HG03520 (cell line): ENCODE results near the gene IRS2.

ENCODE experiments used
- ATAC-seq: cut with Tn5 transposase; IDR thresholded peaks from one replicate; pipeline ENCODE4 v1.9.1; 2021; ENCODE audit warnings: mild to moderate bottlenecking, moderate library complexity; ENCODE audit not compliant: unreplicated experiment

Gene IRS2

DNA sequence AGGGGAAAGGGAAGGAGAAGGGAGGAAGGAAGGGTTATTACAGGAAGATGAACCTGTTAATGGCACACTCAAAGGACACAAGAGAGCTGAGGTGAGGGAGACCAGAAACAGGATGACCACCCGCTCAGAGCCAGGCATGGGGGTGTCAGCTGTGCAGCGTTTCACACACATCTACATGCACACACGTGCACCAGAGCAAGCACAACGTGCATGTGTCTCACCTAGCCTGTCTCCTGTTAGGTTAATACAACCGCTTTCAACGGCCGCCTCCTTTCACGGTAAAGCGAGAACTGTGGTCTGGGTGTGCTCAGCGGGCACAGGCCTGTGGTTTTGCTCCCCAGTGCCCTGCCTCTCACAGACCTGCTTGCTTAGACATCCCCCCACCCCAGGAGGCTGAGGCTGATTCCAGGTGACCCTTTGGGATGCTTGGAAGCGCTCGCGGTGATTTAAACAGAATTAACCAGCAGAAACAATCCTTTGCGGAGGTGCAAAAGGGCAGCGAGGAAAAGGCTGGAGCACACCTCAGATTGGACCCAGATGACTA, 27.4 kb downstream of the IRS2 start:
- no peak for ATAC-seq

DNA sequence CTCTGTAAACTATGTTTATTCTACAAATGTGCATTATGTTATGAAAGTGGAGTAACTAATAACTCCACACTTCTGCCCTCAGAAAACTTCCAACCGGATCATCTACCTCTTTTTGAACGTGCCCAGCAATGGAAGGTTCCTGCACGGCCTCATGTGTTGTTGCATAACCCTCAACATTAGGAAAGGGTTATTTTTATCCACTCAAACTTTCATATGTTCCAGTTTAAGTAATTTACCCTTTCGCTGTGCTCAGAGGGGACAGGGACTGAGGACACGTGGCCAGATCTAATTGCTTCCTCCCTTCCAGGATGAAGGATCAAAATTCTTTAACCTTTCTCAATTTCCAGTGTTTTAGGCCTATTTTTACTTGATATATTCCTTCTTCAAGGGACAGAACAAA, 29.6 kb downstream of the IRS2 start:
- ATAC-seq, result no peak

DNA sequence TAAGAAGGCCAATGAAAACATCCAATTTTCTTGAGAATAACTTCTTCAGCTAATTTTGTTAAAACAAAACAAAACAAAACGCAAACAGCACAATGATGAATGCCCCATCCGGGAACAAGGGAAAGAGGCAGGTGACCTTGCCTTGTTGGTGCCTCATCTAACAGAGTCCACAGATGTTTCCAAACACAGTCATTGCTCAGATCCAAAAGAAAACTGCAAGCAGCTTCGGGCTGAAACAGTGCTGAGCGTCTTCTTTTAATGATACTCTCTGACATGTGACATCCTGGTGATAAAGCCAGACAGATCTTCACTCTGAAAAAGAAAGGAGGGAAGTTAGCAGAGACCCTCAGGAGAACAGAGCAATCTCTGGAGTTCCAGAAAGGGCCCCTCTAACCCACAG, 30.4 kb downstream of the IRS2 start:
- ATAC-seq, result no peak

DNA sequence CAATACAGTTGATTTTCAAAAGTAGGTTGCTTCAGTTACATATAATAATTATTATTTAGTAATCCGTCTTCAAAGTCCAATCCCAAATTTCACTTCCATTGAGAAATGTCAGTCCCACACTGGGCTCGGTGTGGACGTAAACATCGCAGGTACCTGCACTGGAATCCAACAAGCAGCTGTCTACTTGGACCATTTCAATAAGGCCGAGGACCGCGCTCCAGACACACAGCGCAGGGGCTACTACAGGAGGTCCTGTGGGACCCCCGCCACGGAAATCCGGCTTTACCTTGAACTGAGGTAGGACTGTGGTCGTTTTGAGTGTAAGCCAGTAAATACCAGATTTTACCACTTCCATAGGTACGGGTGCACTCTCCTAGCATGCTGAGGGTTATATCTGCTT, 30.8 kb downstream of the IRS2 start:
- no peak for ATAC-seq

DNA sequence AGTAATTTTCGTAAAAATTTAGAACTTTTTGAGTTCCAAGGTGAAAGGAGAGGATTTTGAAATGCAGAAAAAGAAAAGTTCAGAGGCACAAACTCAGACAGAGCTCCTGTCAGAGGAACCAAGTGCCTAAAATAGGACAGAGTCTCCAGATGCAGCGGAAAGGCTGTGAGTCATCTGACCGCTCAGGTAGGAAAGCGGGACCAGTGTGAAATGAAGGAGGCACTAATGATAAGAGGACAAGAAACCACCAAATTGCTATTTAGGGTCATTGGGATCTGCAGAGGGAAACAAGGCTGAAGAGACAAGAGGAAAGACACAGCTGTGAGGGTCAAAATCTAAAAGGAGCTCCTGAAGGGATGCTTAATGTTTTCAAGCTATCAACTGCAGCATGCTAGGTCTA, 34.9 kb downstream of the IRS2 start:
- ATAC-seq, result no peak

DNA sequence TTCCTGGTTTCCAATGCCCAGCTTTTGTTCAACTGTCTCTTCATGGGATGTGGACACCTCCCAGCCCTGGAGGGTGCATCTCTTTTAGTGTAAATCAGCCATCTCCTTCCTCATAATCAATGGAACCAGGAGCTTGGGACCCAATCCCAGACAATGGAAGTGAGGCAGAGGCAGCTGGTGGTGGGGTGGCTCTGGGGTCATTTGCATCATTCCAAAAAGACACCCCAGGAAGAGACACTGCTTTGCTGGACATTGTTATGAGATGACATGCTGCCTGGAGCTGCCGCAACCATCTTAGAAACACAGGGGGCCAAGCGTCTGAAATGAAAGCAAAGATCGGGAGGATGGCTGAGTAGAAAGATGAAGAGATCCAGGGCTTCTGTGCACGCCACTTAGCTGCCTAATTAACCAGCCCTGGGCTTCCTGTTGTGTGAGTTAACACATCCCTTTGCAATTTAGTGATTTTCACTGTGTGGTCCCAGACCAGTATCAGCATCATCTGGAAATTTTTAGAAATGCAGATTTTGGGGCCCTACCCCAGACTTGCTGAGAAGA, 36.1 kb downstream of the IRS2 start:
- ATAC-seq, result no peak

DNA sequence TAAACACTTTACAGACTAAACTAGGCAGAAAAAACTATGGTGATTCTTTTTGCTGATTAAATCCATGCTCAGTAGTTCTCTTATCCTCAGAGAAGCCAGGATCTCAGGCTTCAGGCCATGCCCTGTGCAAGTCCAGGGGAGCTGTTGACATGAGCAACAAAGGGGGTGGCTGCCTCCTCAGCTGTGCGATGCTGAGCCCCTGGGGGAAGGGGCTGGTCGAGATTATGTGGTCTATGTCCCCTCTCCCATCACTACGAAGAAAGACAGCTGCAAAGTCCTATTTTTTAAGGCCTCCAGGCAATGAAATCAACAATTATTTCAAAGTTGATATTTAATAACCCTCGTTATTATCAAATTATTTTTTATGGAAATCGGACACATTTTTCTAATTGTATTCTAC, 37.0 kb downstream of the IRS2 start:
- no peak for ATAC-seq

DNA sequence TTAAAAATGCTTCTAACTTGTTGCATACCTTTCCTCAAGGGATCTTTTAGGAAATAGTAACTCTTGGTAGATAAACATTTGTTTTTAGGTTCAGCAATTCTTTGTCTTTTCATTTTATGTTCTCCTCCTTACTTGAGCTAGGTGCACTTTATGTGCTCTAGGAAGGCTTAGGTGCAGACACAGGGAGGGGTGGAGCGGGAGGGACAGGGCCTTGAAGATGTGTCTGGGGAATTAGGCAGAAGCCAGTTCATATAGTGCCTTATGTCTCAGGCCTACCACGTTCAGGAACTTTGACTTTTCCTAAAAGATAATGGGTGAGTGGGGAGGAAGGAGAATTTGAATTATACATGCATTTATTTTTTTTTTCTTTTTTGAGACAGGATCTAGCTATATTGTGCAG, 37.7 kb downstream of the IRS2 start:
- no peak for ATAC-seq

DNA sequence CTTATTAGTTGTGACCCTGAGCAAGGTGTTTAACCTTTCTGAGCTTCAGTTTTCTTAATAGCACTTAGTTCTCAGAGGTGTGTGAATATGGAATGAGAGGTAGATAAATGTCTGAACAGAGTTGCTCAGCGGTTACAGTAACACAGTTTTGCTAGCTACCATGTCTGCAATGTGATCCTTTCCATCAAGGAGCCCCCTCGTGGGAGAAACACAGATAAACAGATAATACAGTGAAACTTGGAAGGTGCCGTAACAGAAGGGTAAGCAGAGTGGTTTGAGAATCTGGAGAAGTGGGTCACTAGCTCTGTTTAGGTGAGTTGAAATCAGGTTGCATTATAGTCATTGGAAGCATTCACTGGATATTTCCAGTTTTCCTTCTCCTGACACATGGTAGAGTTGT, 38.9 kb downstream of the IRS2 start:
- ATAC-seq, result no peak

DNA sequence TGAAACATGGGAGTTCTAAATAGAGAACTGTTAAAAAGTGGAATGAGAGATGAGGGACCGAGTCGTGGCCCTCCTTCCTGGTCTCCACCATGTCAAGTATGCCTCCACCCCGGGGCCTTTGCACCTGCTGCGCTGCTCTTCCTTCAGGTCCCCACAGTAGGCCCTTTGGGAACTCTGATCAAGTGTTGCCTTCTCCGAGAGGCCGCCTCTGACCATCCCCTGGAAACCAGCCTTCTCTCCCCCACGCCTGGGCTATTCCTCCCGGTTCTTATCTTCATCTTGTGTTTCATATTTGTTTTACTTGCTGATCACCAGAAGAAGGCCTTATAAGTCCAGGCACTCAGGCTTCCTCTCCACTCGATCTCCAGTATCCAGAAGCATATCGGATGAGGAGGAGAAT, 40.0 kb downstream of the IRS2 start:
- ATAC-seq, result no peak

DNA sequence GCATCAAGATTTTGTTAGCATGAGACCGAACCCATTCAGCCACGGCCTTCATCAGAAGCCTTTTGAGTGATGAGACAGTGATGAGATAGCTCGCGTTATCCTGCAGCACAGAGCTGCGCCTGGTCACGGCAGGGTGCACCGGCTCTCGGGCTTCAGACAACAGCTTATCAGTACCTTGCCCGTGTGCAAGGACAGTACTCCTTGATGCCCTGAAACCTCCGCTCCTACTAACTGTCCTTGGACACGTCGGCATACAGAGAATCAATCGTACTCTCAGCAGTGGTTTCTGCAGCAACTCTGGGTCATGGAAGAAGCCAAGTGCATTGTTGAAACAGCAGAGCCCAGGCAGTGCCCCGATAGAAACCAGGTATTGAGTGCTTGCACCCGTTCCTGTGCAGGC, 40.7 kb downstream of the IRS2 start:
- no peak for ATAC-seq

DNA sequence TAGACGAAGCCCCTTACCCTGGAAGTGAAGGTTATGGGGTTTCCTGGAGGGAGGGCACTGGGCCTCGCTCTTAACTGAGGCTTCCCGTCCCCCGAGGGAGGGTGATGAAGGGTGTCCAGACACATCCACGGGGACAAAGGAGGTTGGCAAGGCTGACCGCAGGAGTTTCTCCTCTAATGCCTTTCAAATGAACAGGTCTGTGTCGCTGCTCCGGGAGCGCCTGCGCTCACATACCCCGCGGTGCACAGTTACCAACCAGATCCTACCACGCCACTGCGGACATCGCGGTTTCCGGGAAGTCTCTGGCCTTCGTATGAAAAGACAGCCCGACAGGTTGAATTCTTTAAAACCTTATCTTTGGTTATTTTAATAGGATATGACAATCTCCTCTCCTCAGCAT, 41.3 kb downstream of the IRS2 start:
- no peak for ATAC-seq

DNA sequence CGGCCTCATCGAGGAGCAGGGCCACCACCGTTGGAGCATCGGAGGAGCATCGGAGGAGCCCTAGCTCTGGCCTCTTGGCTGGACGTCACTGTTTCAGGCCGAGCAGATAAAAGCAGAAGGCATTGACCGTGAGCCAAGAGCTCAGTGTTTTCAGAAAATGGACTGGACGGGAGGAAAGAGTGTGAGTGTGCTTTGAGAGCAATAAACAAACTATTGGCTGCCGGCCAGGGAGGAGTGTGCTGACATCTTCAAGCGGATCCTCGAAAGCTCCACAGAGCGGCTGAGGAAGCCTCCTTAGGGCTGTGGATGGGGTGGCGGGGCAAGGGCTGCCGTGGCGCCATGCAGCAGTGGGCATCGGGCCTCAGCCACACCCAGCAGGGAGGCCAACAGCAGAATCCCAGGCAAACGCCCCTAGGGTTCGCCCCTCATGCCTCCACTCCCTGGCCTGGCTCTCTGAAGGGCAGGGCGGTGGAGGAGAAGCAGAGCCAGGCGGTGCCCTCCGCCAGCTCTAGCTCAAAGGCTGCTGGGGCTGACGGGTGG, 41.8 kb downstream of the IRS2 start:
- no peak for ATAC-seq

DNA sequence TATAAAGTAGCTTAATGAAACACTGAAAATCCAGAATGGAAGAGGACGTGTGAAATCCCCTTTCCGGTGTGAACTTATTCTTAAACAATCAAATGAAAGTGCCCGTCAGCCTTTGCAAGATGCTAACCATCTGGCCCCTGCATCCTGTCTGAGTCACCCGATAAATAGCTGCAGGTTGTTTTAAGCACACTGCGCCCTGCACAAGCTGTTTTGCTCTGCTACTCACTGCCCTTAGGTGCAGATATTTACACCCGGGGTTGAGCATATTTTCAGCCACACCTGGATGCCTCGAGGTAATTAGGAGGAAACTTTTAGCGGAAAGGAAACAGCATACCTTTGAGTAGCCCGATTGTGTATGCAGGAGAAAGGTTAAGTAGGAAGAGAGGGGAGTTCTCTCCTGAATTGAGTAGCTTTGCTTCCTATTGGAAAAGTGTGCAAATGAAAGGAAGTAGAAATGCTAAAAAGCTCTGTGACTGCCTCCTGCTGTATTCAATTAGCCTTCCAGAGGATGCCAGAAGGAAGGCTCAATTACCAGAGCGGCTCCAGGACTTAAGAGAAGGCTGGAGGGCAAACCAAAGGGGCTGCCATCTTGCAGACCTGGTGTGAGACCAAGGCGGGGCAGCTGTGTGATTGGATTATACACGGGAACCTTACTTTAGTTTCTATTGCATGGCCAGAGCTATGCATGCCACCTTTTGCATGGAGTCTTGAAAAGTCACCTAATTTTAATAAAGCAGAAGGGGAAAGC, 42.5 kb downstream of the IRS2 start:
- ATAC-seq, result no peak

DNA sequence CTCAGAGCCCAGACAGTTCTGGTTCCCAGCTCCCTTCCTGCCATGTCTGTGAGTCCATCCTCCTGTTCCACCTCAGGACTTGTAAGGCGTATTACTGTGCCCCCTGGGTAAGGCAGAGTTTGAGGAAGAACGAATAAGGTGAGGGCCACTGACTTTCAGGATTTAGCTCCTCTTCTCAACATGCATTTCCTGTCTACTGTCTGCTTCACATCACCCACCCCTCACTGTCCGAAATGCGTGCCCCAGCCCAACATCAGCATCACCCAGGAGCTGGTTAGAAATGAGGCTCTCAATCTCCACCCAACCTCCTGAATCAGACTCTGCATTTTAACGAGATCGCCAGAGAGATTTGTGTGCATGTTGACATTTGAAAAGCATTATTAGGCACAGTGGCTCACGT, 44.4 kb downstream of the IRS2 start:
- ATAC-seq, result no peak

DNA sequence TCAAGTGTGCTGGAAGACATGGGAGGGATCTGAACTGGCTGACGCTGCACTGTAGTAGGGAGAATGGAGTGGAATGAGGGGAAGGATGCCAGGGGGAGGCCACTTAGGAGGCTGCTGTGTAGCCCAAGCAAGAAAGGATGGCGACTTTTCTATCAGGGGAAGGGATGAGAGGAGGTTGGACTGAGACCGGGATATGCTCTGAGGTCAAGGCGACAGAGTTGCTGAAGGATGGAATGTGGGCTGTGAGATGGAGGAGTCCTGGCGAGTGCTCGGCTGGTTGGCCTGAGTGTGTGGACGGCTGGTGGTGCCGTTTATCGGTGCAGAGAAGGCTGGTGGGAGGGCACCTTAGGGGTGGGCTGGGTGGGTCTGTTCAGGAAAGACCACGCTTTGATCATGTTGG, 45.7 kb downstream of the IRS2 start:
- ATAC-seq, result no peak

DNA sequence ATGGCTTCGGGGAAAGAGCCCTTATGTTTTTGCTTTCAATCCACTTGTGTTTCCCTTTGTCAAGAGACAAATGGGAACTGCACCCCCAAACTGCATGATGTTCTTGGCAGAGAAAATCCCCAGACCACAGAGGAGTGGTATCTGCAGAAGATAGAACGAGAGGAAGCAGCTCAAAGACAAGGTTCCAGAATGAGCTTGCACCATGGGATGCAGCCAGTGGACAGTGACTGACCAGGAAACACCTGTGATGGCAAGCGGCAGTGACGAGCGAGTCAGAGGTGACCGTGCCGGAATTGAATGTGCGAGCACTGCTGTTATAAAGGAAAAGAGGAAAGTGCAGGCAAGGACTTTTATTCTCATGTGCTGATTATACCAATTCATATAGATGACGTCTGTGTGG, 46.3 kb downstream of the IRS2 start:
- no peak for ATAC-seq

DNA sequence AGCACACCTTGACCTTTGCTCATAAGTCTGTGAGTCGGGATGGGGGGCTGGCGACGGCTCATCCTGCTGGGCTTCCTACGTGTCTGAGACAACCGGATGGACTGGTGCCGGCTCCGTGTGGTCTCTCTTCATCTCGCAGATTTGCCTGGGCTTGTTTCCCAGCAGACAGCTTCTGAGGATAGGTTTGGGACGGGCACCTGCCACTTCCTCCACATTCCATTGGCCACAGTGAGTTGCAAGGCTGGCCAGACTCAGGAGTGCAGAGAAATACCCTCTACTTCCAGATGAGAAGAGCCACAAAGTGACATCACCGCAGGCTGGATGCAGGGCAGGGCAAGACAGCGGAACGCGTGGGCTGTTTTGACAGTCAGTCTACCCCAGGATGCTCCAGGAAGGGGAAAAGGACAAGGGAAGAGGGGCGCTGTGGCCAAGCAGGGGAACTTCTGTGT, 48.1 kb downstream of the IRS2 start:
- ATAC-seq, result no peak

DNA sequence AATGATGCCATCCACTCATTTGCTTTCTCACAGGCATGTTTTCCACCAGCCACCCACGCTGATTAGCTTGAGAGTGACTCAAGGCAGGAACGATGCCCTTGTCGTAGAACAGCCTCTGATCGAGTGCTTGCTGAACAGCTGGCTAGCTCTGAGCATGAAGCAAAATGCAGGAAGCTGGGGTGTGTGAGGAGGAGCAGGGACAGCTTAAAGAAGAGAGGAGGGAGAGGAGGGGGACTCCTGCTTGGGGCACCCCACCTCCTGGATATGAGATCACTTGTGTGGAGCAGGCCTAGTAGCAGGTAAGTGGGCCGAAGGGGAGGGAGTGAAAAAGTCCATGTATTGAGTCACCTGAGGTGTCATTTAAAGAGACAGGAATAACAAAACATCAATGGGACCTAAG, 48.8 kb downstream of the IRS2 start:
- no peak for ATAC-seq

DNA sequence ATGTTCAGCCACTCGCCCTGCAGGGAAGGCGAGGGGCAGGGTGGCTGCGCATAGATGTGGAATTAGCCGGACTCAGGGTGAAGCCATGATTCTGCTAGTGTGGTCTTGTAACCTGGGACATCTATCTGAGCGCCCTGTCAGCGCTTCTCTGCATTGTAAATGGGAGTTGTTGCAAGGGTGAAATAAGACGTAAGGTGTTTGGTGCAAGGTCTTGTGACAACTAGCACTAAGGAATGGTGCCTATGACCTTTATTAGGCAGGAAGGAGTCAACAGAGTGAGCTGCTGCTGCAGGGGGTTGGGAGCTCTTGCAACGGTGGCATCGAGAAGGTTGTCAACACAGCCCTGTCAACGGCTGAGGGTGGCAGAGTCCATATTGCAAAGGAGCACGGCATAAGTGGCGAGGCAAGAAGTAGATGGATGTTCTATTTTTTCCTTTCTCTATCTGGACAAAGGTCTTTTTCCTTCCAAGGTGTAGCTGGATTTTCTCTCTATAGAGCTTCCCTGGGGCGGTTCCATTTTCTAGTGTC, 49.3 kb downstream of the IRS2 start:
- no peak for ATAC-seq

DNA sequence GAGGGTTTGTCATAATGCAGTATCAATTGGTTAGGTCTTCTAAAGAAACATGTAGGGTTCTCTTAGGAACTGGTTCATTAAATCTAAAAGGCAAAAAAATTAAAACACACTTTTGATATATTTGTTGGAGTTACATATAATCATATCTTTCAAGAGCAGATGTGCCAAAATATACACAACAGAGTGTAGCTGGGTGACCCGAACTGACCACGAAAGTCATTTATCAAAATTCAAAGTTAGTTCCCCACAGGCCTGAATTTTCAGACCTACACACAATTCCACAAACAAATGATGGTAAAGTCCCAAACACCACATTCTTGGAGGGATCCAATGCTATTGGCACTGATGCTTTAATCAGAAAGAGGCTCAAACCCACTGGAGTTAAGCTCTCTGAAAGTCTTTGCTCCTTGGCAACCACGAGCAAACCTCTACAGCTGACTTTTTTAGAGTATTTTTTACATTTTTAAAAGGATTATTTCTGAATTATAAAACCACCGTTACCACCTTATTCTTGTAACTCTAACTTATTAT, 50.9 kb downstream of the IRS2 start:
- no peak for ATAC-seq
